ENCODE measurements around the gene DEPDC1B.

DNA sequence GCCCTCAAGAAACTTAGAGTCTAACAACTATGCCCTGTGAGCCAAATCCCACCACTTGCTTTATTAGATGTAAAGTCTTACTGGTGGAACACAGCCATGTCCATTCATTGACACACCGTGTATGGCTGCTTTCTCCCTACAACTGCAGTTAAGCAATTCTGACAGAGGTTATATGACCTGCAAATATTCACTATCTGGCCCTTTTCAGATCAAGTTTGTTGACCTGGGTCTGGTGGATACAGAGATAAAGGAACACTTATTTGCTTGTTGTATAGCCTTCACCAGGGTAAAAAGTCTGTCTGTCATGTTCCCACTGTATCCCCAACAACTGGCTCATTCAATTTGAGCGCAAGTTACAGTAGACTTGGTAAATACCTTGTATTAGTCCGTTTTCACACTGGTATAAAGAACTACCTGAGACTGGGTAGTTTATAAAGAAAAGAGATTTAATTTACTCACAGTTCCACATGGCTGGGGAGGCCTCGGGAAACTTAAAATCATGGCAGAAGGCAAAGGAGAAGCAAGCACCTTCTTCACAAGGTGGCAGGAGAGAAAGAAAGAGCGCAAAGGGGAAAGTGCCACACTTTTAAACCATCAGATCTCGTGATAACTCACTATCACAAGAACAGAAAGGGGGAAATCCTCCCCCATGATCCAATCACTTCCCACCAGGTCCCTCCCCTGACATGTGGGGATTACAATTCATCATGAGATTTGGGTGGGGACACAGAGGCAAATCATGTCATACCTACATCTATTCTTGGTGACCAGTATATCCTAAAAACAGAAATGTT, 27.9 kb downstream of the DEPDC1B start:
- TF ChIP-seq ISL1 (CRISPR knock-in tag; IDR thresholded peaks at IDR 0.05): no peak
- no peak for TF ChIP-seq ZNF8 (CRISPR knock-in tag; IDR thresholded peaks at IDR 0.05)
- no peak for TF ChIP-seq ZFP3 (CRISPR knock-in tag; IDR thresholded peaks at IDR 0.05)

Data from SK-N-SH treated with all-trans-retinoic acid at 6 μM for 48 hours (cell line).